Measurements from ENCODE around the gene RNF167. TPM values are rescaled to one million over a fixed set of nuclear protein-coding genes. Genes with fewer than 3 reads are reported as not detected.
A peak's percentile ranks its signal among the peaks of the same experiment; 100 is the strongest.

The RNF167 gene
- total and polyA plus RNA-seq, 2 of the 13 experiments (the other 11 are each of a cell fraction or from before 2014, with no cell fraction given) = 44.1 to 45.4 TPM

- TF ChIP-seq ZNF460 (CRISPR knock-in tag; IDR thresholded peaks at IDR 0.05; ENCODE audit: borderline replicate concordance) (no peak), ZNF282 (IDR thresholded peaks at IDR 0.05; ENCODE audit: partially characterized antibody) (peak; percentile 85), ZNF253 (CRISPR knock-in tag; IDR thresholded peaks at IDR 0.05; ENCODE audit: borderline replicate concordance) (no peak), ZNF510 (CRISPR knock-in tag; IDR thresholded peaks at IDR 0.05; ENCODE audit: low read depth) (0 out of 2 replicates have a peak, but pooled peaks have one; percentile 33), PREB (CRISPR knock-in tag; IDR thresholded peaks at IDR 0.05) (no peak), ELF4 (CRISPR knock-in tag; IDR thresholded peaks at IDR 0.05; ENCODE audit: borderline replicate concordance) (no peak), RAD21 (CRISPR knock-in tag; IDR thresholded peaks at IDR 0.05) (peak; percentile 57), SMAD1 (CRISPR knock-in tag; IDR thresholded peaks at IDR 0.05; ENCODE audit: borderline replicate concordance, low read depth) (0 out of 2 replicates have a peak, but pooled peaks have one; percentile 28), HOXA3 (CRISPR knock-in tag; IDR thresholded peaks at IDR 0.05) (peak; percentile 71), CHD2 (IDR thresholded peaks at IDR 0.05; ENCODE audit: low read depth, low read length) (peak; percentile 98), TBP (CRISPR knock-in tag; IDR thresholded peaks at IDR 0.05) (no peak), TEAD3 (CRISPR knock-in tag; optimal IDR thresholded peaks at IDR 0.05; ENCODE audit: borderline replicate concordance) (peak; percentile 43), NFYC (CRISPR knock-in tag; IDR thresholded peaks at IDR 0.05) (peak; percentile 59), IKZF1 (IDR thresholded peaks at IDR 0.05) (no peak), SNAPC4 (CRISPR knock-in tag; IDR thresholded peaks at IDR 0.05) (no peak), TCF7L2 (IDR thresholded peaks at IDR 0.05; ENCODE audit: low read depth, low read length) (no peak), ZNF354B (CRISPR knock-in tag; IDR thresholded peaks at IDR 0.05) (no peak), HDAC6 (IDR thresholded peaks at IDR 0.05; ENCODE audit: low read depth, low read length) (no peak), ZNF777 (CRISPR knock-in tag; IDR thresholded peaks at IDR 0.05) (peak; percentile 41; the same call in 1 of the 2 replicates), POGZ (CRISPR knock-in tag; IDR thresholded peaks at IDR 0.05) (0 out of 2 replicates have a peak, but pooled peaks have one; percentile 25), ZC3H13 (CRISPR knock-in tag; IDR thresholded peaks at IDR 0.05) (peak; percentile 64; the same call in 1 of the 2 replicates), REPIN1 (CRISPR knock-in tag; IDR thresholded peaks at IDR 0.05; ENCODE audit: borderline replicate concordance, low read depth) (no peak), NONO (IDR thresholded peaks at IDR 0.05) (no peak), NONO (CRISPR knock-in tag; conservative IDR thresholded peaks at IDR 0.05) (peak; percentile 86), FIP1L1 (IDR thresholded peaks at IDR 0.05; ENCODE audit: borderline replicate concordance, insufficient read depth, low read depth, low read length) (0 out of 2 replicates have a peak, but pooled peaks have one; percentile 27), BRCA1 (CRISPR knock-in tag; IDR thresholded peaks at IDR 0.05) (peak; percentile 43; the same call in 1 of the 2 replicates), U2AF1 (optimal IDR thresholded peaks at IDR 0.05; ENCODE audit: low read depth, low read length) (no peak)
Observed at GRCh38 chr17:4939796-4940554, at the start of gene RNF167, which contains the start of gene SLC25A11 (continued).

Measured in HepG2 (cell line).